VCaP (cell line): Measurements from ENCODE around the gene SEMA3E.

Source experiments
- H3K27ac ChIP-seq: fragments of 450-650 bp; 2 replicates; pipeline ENCODE4 v1.5.1; 2017
- TF ChIP-seq, protein P1 (sequence below): fragments of 450-650 bp; conservative IDR thresholded peaks from 2 replicates; pipeline ENCODE4 v1.5.1; 2017; ENCODE audit warnings: mild to moderate bottlenecking, moderate library complexity

The SEMA3E gene

GRCh38 chr7:83337050-83337449 is 311.9 kb downstream of the SEMA3E start:
- H3K27ac ChIP-seq: no peak overlapping the region
- TF ChIP-seq, protein P1, sequence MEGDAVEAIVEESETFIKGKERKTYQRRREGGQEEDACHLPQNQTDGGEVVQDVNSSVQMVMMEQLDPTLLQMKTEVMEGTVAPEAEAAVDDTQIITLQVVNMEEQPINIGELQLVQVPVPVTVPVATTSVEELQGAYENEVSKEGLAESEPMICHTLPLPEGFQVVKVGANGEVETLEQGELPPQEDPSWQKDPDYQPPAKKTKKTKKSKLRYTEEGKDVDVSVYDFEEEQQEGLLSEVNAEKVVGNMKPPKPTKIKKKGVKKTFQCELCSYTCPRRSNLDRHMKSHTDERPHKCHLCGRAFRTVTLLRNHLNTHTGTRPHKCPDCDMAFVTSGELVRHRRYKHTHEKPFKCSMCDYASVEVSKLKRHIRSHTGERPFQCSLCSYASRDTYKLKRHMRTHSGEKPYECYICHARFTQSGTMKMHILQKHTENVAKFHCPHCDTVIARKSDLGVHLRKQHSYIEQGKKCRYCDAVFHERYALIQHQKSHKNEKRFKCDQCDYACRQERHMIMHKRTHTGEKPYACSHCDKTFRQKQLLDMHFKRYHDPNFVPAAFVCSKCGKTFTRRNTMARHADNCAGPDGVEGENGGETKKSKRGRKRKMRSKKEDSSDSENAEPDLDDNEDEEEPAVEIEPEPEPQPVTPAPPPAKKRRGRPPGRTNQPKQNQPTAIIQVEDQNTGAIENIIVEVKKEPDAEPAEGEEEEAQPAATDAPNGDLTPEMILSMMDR: no peak

GRCh38 chr7:83326223-83326622 is 322.7 kb downstream of the SEMA3E start:
- TF ChIP-seq, protein P1: no peak
- H3K27ac ChIP-seq: no peak overlapping the region

DNA sequence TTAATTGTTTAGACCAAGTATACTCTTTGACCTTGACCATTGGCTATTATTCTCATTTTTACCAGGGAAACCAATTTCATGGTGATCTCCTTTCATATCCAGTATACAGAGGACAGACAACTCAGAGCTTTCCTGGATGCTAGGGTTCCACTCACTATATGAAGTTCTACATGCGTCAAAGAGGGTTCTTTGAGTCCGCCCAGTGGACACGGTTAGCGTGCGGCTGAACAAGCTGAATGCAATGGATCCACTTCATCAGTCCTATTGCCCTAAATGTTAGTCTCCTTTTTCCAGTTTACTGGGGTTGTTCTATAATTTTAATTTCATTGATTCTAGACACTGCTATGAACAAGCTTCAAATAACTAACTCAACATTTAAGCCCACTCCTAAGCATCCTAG is 323.9 kb downstream of the SEMA3E start:
- no peak overlapping the region for H3K27ac ChIP-seq
- TF ChIP-seq, protein P1: no peak

DNA sequence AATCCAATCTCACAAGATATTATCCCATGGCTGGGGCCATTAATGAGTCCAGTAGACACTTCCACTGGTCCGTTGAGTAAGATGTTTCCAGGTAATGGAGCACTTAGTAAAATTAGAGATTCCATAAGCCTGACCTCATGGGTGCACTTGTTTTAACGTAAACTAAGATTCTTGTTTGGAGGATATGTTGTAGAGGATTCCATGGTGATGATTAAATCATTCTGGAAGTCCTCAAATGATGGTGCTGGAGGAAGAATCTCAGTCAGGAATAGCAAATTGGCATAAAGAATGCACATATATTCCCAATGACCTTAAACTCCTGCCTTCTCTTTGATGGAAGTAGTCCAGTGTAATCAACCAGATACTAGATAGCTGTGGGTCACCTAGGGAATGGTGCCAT is 324.3 kb downstream of the SEMA3E start:
- TF ChIP-seq, protein P1: no peak

GRCh38 chr7:83321011-83321410 is 327.9 kb downstream of the SEMA3E start:
- TF ChIP-seq, protein P1: no peak
- H3K27ac ChIP-seq: no peak overlapping the region

More for the DNA sequence above, 324.3 kb downstream of the SEMA3E start:
- no peak overlapping the region for H3K27ac ChIP-seq

DNA sequence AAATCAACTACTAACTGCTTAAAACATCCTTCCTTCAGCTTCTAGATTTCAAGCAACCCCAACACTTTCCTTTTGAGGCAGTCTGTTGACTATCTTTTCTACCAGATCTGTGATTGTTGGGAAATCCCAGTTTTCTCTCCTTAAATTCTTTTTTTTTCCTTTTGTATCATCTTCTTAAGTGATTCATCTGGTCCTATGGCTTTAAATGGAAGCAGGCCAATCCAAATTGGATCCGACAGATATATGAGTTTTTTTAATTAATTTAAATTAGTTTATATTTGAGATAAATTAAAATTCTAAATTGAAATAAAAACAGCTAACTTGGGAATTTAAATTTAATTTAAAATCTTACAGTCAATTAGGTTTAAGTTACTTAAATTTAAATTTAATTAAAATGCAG is 335.0 kb downstream of the SEMA3E start:
- TF ChIP-seq, protein P1: no peak
- H3K27ac ChIP-seq: no peak overlapping the region
